GM20000 (cell line): Measurements from ENCODE around the gene DPF3.

ENCODE experiments used
- DNase-seq: peaks from one replicate; pipeline ENCODE4 v3.0.0; 2012; ENCODE audit warnings: low spot score
- TF ChIP-seq, protein P1 (sequence below): IDR thresholded peaks from 2 replicates; pipeline ENCODE4 v1.5.1; 2012; ENCODE audit warnings: mild to moderate bottlenecking, control low read depth; ENCODE audit errors: extremely low read depth, missing control alignments

The DPF3 gene

DNA sequence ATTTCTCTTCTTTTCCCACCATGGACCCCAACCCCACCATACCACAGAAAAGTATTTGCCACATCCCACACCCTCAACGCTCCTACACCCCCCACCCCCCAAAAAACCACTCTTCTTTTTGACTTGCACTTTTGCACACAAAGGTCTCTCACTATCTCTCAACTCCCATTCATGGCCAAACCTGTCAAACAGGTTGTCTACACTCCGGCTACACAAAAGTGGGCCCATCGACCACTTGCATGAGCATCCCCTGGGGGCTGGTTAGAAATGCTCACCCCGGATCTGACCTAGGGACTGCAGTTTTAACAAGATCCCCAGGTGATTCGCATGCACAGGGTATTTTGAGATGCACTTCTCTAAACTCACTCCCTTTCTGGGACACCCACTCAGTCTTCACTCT is 248.2 kb downstream of the DPF3 start:
- TF ChIP-seq, protein P1, sequence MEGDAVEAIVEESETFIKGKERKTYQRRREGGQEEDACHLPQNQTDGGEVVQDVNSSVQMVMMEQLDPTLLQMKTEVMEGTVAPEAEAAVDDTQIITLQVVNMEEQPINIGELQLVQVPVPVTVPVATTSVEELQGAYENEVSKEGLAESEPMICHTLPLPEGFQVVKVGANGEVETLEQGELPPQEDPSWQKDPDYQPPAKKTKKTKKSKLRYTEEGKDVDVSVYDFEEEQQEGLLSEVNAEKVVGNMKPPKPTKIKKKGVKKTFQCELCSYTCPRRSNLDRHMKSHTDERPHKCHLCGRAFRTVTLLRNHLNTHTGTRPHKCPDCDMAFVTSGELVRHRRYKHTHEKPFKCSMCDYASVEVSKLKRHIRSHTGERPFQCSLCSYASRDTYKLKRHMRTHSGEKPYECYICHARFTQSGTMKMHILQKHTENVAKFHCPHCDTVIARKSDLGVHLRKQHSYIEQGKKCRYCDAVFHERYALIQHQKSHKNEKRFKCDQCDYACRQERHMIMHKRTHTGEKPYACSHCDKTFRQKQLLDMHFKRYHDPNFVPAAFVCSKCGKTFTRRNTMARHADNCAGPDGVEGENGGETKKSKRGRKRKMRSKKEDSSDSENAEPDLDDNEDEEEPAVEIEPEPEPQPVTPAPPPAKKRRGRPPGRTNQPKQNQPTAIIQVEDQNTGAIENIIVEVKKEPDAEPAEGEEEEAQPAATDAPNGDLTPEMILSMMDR: no peak
- no peak for DNase-seq

DNA sequence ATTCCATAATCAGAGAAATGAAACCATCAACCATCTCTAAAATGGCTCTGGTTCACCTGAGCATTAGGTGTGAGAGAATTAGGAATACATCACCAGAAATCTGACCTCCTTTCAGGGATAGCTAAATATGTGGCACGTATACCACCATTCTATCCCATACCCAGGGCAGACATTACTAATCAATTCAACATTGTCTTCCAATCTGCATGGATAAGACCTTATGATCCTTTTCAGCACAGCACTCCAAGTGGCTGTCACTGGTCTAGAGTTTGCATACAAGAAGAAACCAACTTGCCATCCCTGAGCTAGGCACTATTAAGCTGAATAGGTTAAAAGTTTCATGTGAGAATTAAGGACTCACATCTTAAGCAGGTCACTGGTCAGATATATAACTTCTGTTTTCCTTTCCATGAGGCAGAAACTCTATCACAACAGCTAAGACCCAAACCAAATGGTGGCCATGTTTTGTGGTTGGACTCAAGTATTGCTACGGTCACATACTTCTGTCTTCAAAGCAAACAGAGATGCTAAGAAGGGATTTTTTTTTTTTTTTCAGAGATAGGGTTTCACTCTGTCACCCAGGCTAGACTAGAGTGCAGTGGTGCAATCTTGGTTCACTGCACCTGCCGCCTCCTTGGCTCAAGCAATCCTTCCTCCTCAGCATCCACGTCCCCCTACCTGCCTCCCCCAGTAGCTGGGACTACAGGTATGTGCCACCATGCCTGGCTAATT is 249.0 kb downstream of the DPF3 start:
- TF ChIP-seq, protein P1: no peak
- DNase-seq: no peak

DNA sequence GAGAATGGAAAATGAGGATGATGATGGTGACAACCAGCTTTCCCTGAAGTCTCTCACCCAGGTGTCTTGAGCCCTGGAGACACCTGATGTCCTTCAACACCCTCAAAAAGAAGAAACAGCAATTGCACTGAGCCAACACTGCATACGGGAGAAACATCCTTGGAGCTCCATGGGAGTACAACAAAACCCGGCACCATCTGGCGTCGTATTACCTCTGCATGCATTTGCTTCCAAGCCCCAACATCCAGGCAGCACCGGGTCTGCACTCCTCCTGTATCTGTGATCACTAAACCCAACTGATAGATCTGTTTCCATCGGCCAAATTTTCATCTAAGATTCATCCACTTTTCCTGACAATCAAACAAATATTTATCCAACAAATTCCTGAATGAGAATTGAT is 249.9 kb downstream of the DPF3 start:
- TF ChIP-seq, protein P1: no peak
- no peak for DNase-seq

DNA sequence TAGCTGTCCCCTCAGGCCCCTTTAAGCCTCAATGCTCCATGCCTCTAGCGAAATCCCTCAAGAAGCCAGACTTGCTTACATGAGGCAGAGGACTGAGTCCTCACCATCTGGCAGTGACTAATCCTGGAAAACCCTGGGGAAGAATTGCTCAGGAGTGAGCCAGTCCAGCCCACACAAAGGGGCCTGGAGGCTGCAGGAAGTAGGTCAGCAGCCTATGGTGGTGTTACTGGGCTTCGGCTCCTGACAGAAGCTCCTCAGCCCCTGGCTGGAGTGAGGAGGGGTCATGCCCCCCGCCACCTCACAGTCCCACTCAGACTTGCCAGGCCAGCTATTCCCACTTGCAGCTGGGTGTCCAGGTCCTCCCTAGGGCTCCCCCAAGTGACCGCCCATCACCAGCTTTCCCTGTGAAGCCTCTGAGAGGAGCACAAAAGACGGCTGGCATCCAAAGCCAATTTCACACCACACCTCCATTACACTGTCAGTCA is 250.5 kb downstream of the DPF3 start:
- DNase-seq: no peak
- TF ChIP-seq, protein P1: no peak

DNA sequence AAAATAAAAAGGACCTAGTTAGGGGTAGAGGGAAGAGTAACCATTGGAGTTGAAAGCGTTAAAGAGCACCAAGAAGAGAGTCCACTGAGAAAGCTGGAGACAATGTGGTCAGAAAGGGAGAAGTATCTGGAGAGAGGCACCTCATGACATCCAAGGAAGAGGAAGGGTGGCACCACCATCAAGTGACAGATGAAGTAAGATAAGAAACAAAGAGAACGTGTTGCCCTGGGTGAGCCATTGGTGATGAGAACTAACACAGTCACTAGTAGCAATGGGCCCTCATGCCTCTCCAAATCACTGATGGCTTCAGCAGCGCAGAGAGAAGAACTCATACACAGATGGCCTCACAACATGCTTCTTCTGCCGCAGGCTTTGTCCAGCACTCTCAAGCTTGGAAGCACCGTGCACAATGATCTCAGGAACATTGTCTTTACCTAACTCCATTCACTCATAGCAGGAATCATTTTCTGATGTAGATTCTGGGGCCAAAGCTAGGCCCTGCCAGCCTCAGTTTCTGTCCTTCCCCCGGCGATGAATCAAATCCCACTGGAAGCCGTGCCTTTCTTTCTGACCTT is 252.9 kb downstream of the DPF3 start:
- DNase-seq: no peak
- TF ChIP-seq, protein P1: no peak

DNA sequence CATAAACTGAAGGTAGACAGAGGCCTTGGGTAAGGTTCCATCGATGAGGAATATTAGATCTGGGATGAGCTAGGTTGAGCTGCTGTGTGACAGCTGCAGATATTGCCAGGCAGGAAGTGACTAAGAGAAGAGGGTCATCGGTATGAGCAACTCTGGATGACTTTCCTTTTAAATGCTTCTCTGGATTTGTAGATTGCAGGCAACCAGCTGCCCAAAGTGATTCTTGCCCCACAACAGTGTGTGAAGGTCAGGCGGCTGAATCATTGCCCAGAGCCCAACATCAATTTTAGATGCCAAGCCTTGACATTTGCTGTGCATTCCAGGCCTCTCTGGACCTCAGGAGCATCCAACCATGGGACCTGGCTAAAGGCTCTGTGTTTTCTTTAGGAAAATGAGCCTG is 255.9 kb downstream of the DPF3 start:
- DNase-seq: no peak
- TF ChIP-seq, protein P1: no peak

DNA sequence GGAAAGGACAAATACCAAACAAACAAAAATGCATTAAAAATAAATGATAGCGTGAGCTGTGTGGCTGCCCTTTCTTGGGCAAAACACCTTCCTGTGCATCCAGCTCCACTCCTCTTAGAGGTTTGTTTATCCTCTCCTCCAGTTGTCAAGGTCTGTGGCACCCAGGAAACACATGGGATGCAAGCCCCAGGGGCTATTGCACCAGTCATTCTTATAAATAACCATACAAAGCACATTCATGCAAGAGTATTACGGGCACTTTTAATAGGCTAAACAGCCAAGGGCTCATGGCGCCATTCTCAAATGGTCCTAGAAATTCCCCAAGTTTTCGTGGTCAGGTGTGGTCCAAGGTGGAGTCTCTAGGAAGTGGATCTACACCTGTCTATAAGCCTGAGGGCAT is 257.0 kb downstream of the DPF3 start:
- TF ChIP-seq, protein P1: no peak
- no peak for DNase-seq
